ENCODE measurements around the gene CCL18. TPM values are rescaled to one million over a fixed set of nuclear protein-coding genes. Genes with fewer than 3 reads are reported as not detected.
"Not testable (repeated sequence)": the region's sequence is repeated elsewhere in the genome, so short reads cannot be mapped to it uniquely, and the experiment has no call there.

Gene CCL18
- polyA plus RNA-seq, 4 donors: 0.24 to 17.9 (median 1.0) TPM

- Histone ChIP-seq H3K4me3 (ENCODE audit: low read depth in 1 of 3, low read length in 3 of 3) (no peak overlapping the region), H3K36me3 (ENCODE audit: control insufficient read depth in 3 of 3, insufficient read depth in 2 of 3, low read depth in 1 of 3, low read length in 3 of 3) (no peaks in the 10 kb centered on the region), H3K4me1 (ENCODE audit: control insufficient read depth in 3 of 3, insufficient read depth in 2 of 3, low read depth in 1 of 3, low read length in 2 of 3) (no peaks in the 10 kb centered on the region), H3K9me3 (ENCODE audit: control insufficient read depth in 2 of 2, insufficient read depth in 1 of 2, low read depth in 1 of 2, low read length in 1 of 2) (no peaks in the 10 kb centered on the region), H3K27ac (ENCODE audit: low read depth in 1 of 3, low read length in 2 of 3) (no peak overlapping the region), H3K27me3 (ENCODE audit: control insufficient read depth in 3 of 3, insufficient read depth in 3 of 3, low read length in 3 of 3) (peaks cover 0 to 2% (median 0%) of the 10 kb centered on the region in 3 donors)
- no peak for FAIRE-seq
- no peak for DNase-seq
Measured at GRCh38 chr17:36112572-36112971, 48.5 kb downstream of the CCL18 start.

GRCh38 chr17:36113131-36113530, 49.1 kb downstream of the CCL18 start:
- 81 to 87% (median 83%) methylated on average over 1 of the region's 1 CpG for WGBS, 3 donors
- not testable (repeated sequence) for H3K27ac ChIP-seq (ENCODE audit: low read depth in 1 of 3, low read length in 2 of 3); H3K36me3 ChIP-seq (ENCODE audit: control insufficient read depth in 3 of 3, insufficient read depth in 2 of 3, low read depth in 1 of 3, low read length in 3 of 3); FAIRE-seq; DNase-seq; H3K9me3 ChIP-seq (ENCODE audit: control insufficient read depth in 2 of 2, insufficient read depth in 1 of 2, low read depth in 1 of 2, low read length in 1 of 2); H3K4me3 ChIP-seq (ENCODE audit: low read depth in 1 of 3, low read length in 3 of 3); H3K27me3 ChIP-seq (ENCODE audit: control insufficient read depth in 3 of 3, insufficient read depth in 3 of 3, low read length in 3 of 3); H3K4me1 ChIP-seq (ENCODE audit: control insufficient read depth in 3 of 3, insufficient read depth in 2 of 3, low read depth in 1 of 3, low read length in 2 of 3)

DNA sequence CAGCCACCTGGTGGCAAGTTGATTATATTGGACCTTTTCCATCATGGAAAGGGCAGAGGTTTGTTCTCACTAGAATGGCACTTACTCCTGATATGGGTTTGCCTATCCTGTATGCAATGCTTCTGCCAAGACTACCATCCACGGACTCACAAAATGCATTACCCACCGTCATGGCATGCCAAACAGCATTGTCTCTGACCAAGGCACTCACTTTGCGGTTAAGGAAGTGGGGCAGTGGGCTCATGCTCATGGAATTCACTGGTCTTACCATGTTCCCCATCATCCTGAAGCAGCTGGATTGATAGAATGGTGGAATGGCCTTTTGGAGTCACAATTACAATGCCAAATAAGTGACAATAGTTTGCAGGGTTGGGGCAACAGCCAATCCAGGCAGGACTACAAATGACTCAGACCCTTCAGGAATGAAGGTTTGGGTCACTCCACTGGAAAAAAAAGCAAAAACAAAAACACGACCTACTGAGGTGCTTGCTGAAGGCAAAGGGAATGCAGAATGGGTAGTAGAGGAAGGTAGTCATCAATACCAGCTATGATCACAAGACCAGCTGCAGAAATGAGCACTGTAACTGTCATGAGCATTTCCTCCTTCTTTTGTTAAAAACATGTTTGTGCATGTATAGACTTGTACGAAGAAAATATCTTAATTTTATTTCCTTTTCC, 51.0 kb downstream of the CCL18 start:
- not testable (repeated sequence) for H3K4me3 ChIP-seq (ENCODE audit: low read depth in 1 of 3, low read length in 3 of 3); H3K27ac ChIP-seq (ENCODE audit: low read depth in 1 of 3, low read length in 2 of 3); DNase-seq; H3K36me3 ChIP-seq (ENCODE audit: control insufficient read depth in 3 of 3, insufficient read depth in 2 of 3, low read depth in 1 of 3, low read length in 3 of 3); H3K4me1 ChIP-seq (ENCODE audit: control insufficient read depth in 3 of 3, insufficient read depth in 2 of 3, low read depth in 1 of 3, low read length in 2 of 3); H3K27me3 ChIP-seq (ENCODE audit: control insufficient read depth in 3 of 3, insufficient read depth in 3 of 3, low read length in 3 of 3); FAIRE-seq; H3K9me3 ChIP-seq (ENCODE audit: control insufficient read depth in 2 of 2, insufficient read depth in 1 of 2, low read depth in 1 of 2, low read length in 1 of 2)
- 86 to 93% (median 91%) methylated on average over 5 of the region's 5 CpGs for WGBS, 3 donors

GRCh38 chr17:36115649-36115977, 51.5 kb downstream of the CCL18 start:
- not testable (repeated sequence) for H3K36me3 ChIP-seq (ENCODE audit: control insufficient read depth in 3 of 3, insufficient read depth in 2 of 3, low read depth in 1 of 3, low read length in 3 of 3); H3K4me3 ChIP-seq (ENCODE audit: low read depth in 1 of 3, low read length in 3 of 3); H3K27me3 ChIP-seq (ENCODE audit: control insufficient read depth in 3 of 3, insufficient read depth in 3 of 3, low read length in 3 of 3); H3K27ac ChIP-seq (ENCODE audit: low read depth in 1 of 3, low read length in 2 of 3); H3K9me3 ChIP-seq (ENCODE audit: control insufficient read depth in 2 of 2, insufficient read depth in 1 of 2, low read depth in 1 of 2, low read length in 1 of 2); DNase-seq; H3K4me1 ChIP-seq (ENCODE audit: control insufficient read depth in 3 of 3, insufficient read depth in 2 of 3, low read depth in 1 of 3, low read length in 2 of 3); FAIRE-seq

DNA sequence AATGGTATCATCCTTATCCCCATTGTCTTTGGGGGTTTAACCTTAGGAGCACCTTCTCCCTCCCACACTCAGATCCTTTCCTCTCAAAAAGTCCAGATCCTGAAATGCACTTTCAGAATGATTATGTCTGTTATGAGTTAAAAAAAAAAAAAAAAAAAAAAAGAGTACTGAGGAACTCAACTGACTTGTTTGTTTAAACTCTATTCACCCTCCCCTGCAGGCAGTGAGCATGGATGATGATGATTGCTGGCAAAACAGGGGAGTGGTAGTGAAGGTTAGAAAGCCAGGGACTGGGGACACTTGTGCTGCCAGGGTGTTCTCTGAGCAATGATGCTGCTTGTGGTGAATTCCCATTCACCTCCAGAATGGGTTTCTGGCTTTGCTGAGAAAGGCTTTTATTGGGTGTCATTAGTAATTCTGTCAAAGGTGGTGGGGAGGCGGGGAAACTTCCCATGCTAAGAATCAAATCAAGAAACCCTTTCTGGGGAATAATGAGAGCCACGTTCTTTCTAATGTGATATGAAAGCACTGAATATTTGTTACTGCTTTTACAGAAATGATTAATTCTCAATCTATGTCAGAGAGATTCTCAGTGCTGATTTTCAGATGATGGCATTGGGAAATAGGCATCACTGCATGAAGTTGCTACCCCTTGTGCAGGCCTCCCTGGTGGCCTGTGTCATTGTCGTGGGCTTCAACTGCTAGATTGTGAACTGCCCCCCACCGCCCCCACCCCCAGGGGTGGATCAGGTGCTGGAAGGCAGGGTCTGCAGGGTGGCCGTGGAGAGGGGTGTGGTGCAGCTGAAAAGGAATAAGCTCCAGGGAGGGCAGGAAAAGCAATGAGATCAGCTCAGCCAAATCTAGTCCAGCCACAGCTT, 53.7 kb downstream of the CCL18 start:
- Histone ChIP-seq H3K9me3 (ENCODE audit: control insufficient read depth in 2 of 2, insufficient read depth in 1 of 2, low read depth in 1 of 2, low read length in 1 of 2) (no peaks in the 10 kb centered on the region), H3K27ac (ENCODE audit: low read depth in 1 of 3, low read length in 2 of 3) (no peak overlapping the region), H3K4me3 (ENCODE audit: low read depth in 1 of 3, low read length in 3 of 3) (no peak overlapping the region), H3K27me3 (ENCODE audit: control insufficient read depth in 3 of 3, insufficient read depth in 3 of 3, low read length in 3 of 3) (peaks cover 0 to 4% (median 0%) of the 10 kb centered on the region in 3 donors), H3K4me1 (ENCODE audit: control insufficient read depth in 3 of 3, insufficient read depth in 2 of 3, low read depth in 1 of 3, low read length in 2 of 3) (peaks cover 0 to 2% (median 0%) of the 10 kb centered on the region in 3 donors), H3K36me3 (ENCODE audit: control insufficient read depth in 3 of 3, insufficient read depth in 2 of 3, low read depth in 1 of 3, low read length in 3 of 3) (no peaks in the 10 kb centered on the region)
- FAIRE-seq: no peak
- WGBS, 3 donors: 30 to 35% (median 30%) methylated on average over 5 of the region's 5 CpGs
- no peak for DNase-seq

GRCh38 chr17:36118477-36119353, 54.6 kb downstream of the CCL18 start:
- Histone ChIP-seq H3K27me3 (ENCODE audit: control insufficient read depth in 3 of 3, insufficient read depth in 3 of 3, low read length in 3 of 3) (peaks cover 0 to 4% (median 0%) of the 10 kb centered on the region in 3 donors), H3K36me3 (ENCODE audit: control insufficient read depth in 3 of 3, insufficient read depth in 2 of 3, low read depth in 1 of 3, low read length in 3 of 3) (no peaks in the 10 kb centered on the region), H3K27ac (ENCODE audit: low read depth in 1 of 3, low read length in 2 of 3) (no peak overlapping the region), H3K4me3 (ENCODE audit: low read depth in 1 of 3, low read length in 3 of 3) (no peak overlapping the region), H3K4me1 (ENCODE audit: control insufficient read depth in 3 of 3, insufficient read depth in 2 of 3, low read depth in 1 of 3, low read length in 2 of 3) (peaks cover 0 to 2% (median 0%) of the 10 kb centered on the region in 3 donors), H3K9me3 (ENCODE audit: control insufficient read depth in 2 of 2, insufficient read depth in 1 of 2, low read depth in 1 of 2, low read length in 1 of 2) (no peaks in the 10 kb centered on the region)
- DNase-seq (no peak), FAIRE-seq (no peak)
- WGBS, 3 donors: 90 to 92% (median 90%) methylated on average over 12 of the region's 12 CpGs

DNA sequence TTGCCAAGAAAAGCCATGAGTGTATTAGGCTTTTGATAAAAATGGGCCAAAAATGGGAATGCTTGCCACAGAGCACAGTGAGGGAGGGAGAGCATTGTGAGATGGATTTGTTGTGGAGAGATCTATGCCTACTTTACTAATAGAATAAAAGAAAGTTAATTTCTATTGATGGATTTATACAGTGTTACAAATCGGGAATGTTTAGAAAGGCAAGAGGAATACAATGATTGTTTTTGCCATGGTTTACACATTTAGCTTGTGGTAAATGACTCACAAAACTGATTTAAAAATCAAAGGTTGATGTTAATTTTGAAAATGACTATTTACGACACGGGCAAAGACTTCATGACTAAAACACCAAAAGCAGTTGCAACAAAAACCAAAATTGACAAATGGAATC, 56.1 kb downstream of the CCL18 start:
- no peak for FAIRE-seq
- no peaks in the 10 kb centered on the region for H3K36me3 ChIP-seq (ENCODE audit: control insufficient read depth in 3 of 3, insufficient read depth in 2 of 3, low read depth in 1 of 3, low read length in 3 of 3)
- WGBS, 3 donors: 69 to 80% (median 76%) methylated on average over 3 of the region's 3 CpGs

DNA sequence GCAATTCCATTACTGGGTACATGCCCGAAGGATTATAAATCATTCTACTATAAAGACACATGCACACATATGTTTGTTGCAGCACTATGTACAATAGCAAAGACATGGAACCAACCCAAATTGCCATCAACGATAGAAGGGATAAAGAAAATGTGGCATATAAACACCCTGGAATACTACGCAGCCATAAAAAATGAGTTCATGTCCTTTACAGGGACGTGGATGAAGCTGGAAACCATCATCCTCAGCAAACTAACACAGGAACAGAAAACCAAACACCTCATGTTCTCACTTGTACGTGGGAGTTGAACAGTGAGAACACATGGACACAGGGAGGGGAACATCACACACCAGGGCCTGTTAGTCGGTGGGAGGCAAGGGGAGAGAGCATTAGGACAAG, 57.0 kb downstream of the CCL18 start:
- not testable (repeated sequence) for H3K4me3 ChIP-seq (ENCODE audit: low read depth in 1 of 3, low read length in 3 of 3); H3K27me3 ChIP-seq (ENCODE audit: control insufficient read depth in 3 of 3, insufficient read depth in 3 of 3, low read length in 3 of 3); H3K27ac ChIP-seq (ENCODE audit: low read depth in 1 of 3, low read length in 2 of 3); DNase-seq; H3K36me3 ChIP-seq (ENCODE audit: control insufficient read depth in 3 of 3, insufficient read depth in 2 of 3, low read depth in 1 of 3, low read length in 3 of 3); H3K4me1 ChIP-seq (ENCODE audit: control insufficient read depth in 3 of 3, insufficient read depth in 2 of 3, low read depth in 1 of 3, low read length in 2 of 3); FAIRE-seq
- H3K9me3 ChIP-seq (ENCODE audit: control insufficient read depth in 2 of 2, insufficient read depth in 1 of 2, low read depth in 1 of 2, low read length in 1 of 2): peaks cover 0 to 14% of the 10 kb centered on the region in 2 donors
- 68 to 78% (median 73%) methylated on average over 6 of the region's 6 CpGs for WGBS, 3 donors

More for the DNA sequence above, 56.1 kb downstream of the CCL18 start:
- Histone ChIP-seq H3K9me3 (ENCODE audit: control insufficient read depth in 2 of 2, insufficient read depth in 1 of 2, low read depth in 1 of 2, low read length in 1 of 2) (peaks cover 0 to 6% of the 10 kb centered on the region in 2 donors), H3K27me3 (ENCODE audit: control insufficient read depth in 3 of 3, insufficient read depth in 3 of 3, low read length in 3 of 3) (peaks cover 0 to 3% (median 0%) of the 10 kb centered on the region in 3 donors), H3K4me1 (ENCODE audit: control insufficient read depth in 3 of 3, insufficient read depth in 2 of 3, low read depth in 1 of 3, low read length in 2 of 3) (peaks cover 0 to 2% (median 0%) of the 10 kb centered on the region in 3 donors), H3K4me3 (ENCODE audit: low read depth in 1 of 3, low read length in 3 of 3) (no peak overlapping the region), H3K27ac (ENCODE audit: low read depth in 1 of 3, low read length in 2 of 3) (no peak overlapping the region)
- no peak for DNase-seq

All from small intestine (tissue), 7 donors.